Measurements from ENCODE around the gene KIAA1191.

DNA sequence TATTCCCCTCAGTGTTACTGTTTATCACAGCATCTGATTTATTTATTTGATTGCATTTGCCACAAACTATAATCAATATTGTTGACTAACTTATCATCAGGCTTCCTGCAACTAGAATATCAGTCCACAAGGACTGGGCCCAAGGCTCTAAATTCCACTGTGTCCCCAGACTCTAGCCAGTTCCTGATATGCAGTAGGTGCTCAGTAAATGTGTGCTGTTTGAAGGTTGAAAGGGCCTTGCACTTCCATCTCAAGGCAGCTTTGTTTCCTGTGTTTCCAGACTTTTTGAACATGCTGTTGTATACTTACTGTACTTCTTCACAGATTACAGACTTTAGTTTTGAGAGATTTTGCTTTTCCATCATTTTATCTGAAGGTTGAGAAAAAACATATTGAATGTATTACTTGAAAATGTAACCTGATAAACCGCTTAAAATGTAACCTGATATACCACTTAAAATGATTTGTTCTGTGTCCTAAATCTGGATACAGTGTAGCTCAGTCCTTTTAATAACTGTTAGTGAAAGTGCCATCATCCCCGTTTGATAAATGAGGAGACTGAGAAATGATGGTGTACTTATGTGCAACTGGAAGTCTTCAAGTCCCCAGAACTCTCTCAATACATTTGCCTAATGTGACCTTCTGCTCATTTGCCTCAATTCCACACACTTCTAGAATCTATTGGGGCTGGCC lies 18.7 kb downstream of the KIAA1191 start:
- TF ChIP-seq, protein P1, sequence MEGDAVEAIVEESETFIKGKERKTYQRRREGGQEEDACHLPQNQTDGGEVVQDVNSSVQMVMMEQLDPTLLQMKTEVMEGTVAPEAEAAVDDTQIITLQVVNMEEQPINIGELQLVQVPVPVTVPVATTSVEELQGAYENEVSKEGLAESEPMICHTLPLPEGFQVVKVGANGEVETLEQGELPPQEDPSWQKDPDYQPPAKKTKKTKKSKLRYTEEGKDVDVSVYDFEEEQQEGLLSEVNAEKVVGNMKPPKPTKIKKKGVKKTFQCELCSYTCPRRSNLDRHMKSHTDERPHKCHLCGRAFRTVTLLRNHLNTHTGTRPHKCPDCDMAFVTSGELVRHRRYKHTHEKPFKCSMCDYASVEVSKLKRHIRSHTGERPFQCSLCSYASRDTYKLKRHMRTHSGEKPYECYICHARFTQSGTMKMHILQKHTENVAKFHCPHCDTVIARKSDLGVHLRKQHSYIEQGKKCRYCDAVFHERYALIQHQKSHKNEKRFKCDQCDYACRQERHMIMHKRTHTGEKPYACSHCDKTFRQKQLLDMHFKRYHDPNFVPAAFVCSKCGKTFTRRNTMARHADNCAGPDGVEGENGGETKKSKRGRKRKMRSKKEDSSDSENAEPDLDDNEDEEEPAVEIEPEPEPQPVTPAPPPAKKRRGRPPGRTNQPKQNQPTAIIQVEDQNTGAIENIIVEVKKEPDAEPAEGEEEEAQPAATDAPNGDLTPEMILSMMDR (IDR thresholded peaks at IDR 0.05), result no peak
- no peak for TF ChIP-seq POLR2A (IDR thresholded peaks at IDR 0.05)
